Calu3 (cell line): Measurements from ENCODE around the gene MAPK1IP1L. TPM values are rescaled to one million over a fixed set of nuclear protein-coding genes. Genes with fewer than 3 reads are reported as not detected.

ENCODE experiments used
- BruUV-seq: library from RNA; stranded (reverse); fragments of 400-500 nt; replicated peaks from 2 replicates; lab custom pipeline; 2021; lab: Mats Ljungman, UMichigan
- CTCF ChIA-PET: fragments of 300-600 bp; sonication (Branson Sonifier 250); formaldehyde crosslinking; loops from one replicate; lab custom pipeline; 2022; ENCODE audit warnings: antibody characterized with exemption; lab: Charles Lee
- DNase-seq: peaks from one replicate; pipeline ENCODE4 v3.0.0; 2022
- H3K27ac Mint-ChIP-seq: one replicate; pipeline ENCODE4 v1.8.0; 2022; ENCODE audit warnings: mixed read lengths; ENCODE audit not compliant: unreplicated experiment
- H3K27me3 Mint-ChIP-seq: one replicate; pipeline ENCODE4 v1.8.0; 2022; ENCODE audit warnings: mixed read lengths; ENCODE audit not compliant: unreplicated experiment
- H3K36me3 Mint-ChIP-seq: one replicate; pipeline ENCODE4 v1.8.0; 2022; ENCODE audit warnings: mild to moderate bottlenecking, moderate library complexity, mixed read lengths; ENCODE audit not compliant: insufficient read depth, unreplicated experiment
- H3K4me1 Mint-ChIP-seq: one replicate; pipeline ENCODE4 v1.8.0; 2022; ENCODE audit warnings: mild to moderate bottlenecking, low read depth, mixed read lengths; ENCODE audit not compliant: unreplicated experiment
- H3K4me3 Mint-ChIP-seq: one replicate; pipeline ENCODE4 v1.8.0; 2022; ENCODE audit warnings: mild to moderate bottlenecking, low read depth, moderate library complexity, mixed read lengths; ENCODE audit not compliant: unreplicated experiment
- H3K9me3 Mint-ChIP-seq: one replicate; pipeline ENCODE4 v1.8.0; 2022; ENCODE audit warnings: low read depth, mixed read lengths; ENCODE audit not compliant: unreplicated experiment
- intact Hi-C: fragments of 100-400 bp; cut with micrococcal nuclease; formaldehyde crosslinking; loops from one replicate; pipeline ENCODE4 v1.10.0; 2022; ENCODE audit not compliant: unreplicated experiment
- total RNA-seq: library from RNA; stranded (reverse); gene quantifications from 2 replicates; pipeline ENCODE4 v1.2.3, GENCODE V29; 2022
- TF ChIP-seq, protein P1 (sequence below): fragments of 200-600 bp; IDR thresholded peaks from one replicate; pipeline ENCODE4 v1.8.0; 2022; ENCODE audit warnings: antibody characterized with exemption; ENCODE audit not compliant: unreplicated experiment

The MAPK1IP1L gene
- total RNA-seq, 1 experiment from 2014 or later = 108 TPM

DNA sequence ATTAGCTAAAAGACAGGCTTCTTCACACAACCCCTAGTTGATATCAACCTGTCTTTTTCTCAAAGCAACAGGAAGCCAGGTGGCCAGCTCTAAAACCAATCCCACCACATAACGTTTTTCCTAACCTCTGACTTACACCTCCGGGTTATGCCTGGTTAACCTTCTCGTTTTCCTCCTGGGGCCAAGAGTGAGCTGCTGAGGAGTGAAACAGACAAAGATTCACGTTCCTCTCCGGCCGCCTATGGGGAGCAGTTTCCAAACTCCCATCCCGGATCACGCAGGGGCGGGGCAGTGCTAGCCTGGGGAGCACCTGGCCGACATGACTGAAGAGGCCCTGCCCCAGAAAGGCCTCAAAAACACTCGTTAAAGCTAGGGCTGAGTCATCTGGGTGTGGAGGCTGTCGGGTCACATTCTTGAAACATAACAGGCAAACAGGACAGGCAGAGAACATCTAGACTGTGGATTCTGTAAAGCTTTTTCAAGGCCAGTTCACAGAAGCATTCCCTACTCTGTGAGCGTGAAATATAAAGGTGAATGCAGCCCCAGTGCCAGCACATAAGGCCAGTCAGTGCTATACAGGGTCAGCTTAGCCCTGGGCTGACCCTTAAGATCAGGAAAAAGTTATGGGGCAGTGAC is 51.7 kb downstream of the MAPK1IP1L start:
- TF ChIP-seq, protein P1, sequence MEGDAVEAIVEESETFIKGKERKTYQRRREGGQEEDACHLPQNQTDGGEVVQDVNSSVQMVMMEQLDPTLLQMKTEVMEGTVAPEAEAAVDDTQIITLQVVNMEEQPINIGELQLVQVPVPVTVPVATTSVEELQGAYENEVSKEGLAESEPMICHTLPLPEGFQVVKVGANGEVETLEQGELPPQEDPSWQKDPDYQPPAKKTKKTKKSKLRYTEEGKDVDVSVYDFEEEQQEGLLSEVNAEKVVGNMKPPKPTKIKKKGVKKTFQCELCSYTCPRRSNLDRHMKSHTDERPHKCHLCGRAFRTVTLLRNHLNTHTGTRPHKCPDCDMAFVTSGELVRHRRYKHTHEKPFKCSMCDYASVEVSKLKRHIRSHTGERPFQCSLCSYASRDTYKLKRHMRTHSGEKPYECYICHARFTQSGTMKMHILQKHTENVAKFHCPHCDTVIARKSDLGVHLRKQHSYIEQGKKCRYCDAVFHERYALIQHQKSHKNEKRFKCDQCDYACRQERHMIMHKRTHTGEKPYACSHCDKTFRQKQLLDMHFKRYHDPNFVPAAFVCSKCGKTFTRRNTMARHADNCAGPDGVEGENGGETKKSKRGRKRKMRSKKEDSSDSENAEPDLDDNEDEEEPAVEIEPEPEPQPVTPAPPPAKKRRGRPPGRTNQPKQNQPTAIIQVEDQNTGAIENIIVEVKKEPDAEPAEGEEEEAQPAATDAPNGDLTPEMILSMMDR = no peak
- Mint-ChIP-seq H3K4me3 (peak overlapping the region; percentile 89), H3K4me1 (peaks cover 54% of the 10 kb centered on the region), H3K27me3 (no peaks in the 10 kb centered on the region), H3K27ac (peak overlapping the region; percentile 100), H3K9me3 (no peaks in the 10 kb centered on the region), H3K36me3 (peaks cover 38% of the 10 kb centered on the region)
- peak; percentile 93 for DNase-seq
- CTCF ChIA-PET = interaction anchor here (0.8 to 2.6 kb wide), 14 partner anchors 11 to 77 kb away, joined by 3 to 22 read pairs (median 4); partner anchors contain the start of genes LGALS3 and MAPK1IP1L
- BruUV-seq = no TSS peak
- intact Hi-C loops = loop anchor here (1.0 to 2.0 kb wide), 2 partner anchors 24 to 26 kb away; no protein-coding TSS in a partner anchor

DNA sequence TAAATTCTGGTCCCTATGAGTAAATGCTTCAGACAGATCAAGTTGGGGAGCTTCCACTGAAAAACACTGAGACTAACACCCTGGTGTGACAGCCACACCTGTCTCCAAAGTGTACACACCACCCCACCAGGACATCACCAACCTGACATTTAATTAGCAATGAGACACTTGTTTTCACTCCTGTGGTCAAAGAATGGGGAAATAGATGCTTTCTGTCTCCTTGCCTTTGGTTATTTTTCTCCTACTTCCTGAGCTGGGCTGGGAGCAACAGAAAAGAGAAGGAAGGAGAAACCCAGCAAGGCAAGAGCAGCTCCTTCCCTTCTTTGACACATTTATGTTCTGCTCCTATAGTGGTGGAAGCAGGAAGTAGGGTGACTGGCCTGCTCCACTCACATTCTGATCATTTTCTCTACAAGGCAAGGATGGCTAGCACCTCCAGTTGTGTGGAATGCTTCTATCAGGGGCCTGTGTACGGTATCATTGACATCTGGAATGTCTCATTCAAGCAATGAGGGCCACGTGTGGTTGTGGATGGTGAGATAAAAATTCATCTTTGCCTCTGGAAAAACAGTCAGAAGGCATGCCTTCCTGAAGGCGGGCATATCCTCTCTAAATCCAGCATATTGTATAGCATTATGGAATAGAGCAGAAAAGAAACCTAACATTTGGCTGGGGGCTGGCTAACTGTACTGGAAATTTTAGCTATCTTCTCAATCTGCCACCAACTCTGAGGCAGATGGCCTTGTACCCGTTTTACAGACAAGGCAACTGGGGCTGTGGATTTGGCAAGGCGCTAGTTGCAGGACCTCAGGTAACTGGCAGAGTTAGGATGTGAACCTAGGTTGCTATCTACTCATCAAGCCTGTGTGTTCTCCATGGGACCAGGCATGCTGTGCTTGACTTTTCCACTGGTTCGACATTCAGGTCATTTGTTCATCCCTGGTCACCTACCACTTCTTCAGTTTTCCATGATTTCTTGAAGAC is 52.8 kb downstream of the MAPK1IP1L start:
- Mint-ChIP-seq H3K9me3 (no peaks in the 10 kb centered on the region), H3K27ac (peak overlapping the region; percentile 100), H3K27me3 (no peaks in the 10 kb centered on the region), H3K4me3 (peak overlapping the region; percentile 37), H3K36me3 (peaks cover 36% of the 10 kb centered on the region), H3K4me1 (peaks cover 49% of the 10 kb centered on the region)
- TF ChIP-seq, protein P1 = no peak
- intact Hi-C loops = loop anchor here (1.0 to 2.0 kb wide), 2 partner anchors 23 to 27 kb away; no protein-coding TSS in a partner anchor
- CTCF ChIA-PET = interaction anchor here (0.8 to 2.6 kb wide), 8 partner anchors 10 to 78 kb away, joined by 3 to 22 read pairs (median 4); partner anchors contain the start of genes LGALS3 and MAPK1IP1L
- no peak for DNase-seq
- no TSS peak for BruUV-seq

DNA sequence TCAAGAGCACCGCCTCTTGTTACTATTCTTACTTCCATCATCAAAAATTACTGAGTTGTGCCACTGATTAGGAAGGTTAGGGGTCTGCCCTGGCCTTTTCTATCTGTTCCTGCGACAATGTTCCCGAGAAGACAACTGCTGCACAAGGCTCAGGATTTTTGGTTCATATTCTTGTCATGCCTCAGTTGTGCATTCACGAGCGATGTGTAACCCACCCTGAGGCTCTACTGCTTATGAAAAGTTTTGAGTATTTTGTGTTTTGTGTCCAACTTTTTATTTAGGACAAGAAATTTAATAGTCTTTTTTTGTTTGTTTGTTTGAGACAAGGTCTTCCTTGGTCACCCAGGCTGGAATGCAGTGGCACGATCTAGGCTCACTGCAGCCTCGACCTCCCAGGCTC is 54.5 kb downstream of the MAPK1IP1L start:
- no TSS peak for BruUV-seq
- H3K9me3 Mint-ChIP-seq = no peaks in the 10 kb centered on the region
- H3K4me3 Mint-ChIP-seq = no peak overlapping the region
- CTCF ChIA-PET = no interaction called here
- no peak for DNase-seq
- TF ChIP-seq, protein P1 = no peak
- H3K4me1 Mint-ChIP-seq = peaks cover 42% of the 10 kb centered on the region
- H3K27me3 Mint-ChIP-seq = no peaks in the 10 kb centered on the region
- H3K27ac Mint-ChIP-seq = peak overlapping the region; percentile 84
- intact Hi-C loops = no loop called here
- H3K36me3 Mint-ChIP-seq = peaks cover 36% of the 10 kb centered on the region

DNA sequence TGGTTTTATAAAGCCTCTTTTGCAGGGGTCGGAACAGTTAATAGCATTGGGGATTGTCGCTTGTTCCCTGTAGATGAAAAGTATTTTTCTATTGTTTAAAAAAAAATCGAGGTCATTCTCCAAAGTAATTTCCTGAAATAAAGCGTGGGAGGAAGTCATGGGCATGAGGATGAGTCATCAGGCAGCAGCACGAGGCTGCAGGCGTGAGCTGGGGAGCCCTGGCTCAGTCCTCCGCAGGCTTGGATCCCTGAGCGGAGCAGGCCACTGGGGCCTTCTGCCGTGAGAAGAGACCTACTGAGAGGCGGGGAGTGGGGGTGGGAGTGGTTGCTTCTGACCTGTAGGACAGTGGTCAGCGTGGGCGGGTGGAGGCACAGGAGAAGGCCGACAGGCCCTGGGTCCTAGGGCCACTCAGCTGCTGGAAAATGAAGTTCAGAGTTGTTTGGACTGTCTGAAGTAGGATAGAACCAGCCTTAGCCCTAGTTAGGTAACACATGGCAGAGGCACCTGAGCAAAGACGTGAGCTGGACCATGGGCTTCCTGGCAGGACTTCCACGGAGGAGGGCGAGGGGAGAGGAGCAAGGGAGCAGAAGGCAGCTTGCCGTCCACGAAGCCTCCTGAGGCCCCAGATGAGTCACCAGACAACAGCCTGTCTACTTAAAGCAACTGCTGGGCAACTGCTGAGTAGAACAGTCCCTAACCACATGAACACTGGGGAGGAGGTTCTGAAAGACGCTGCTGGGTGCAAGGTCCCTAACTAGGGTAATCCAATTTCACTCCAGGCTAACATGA is 56.5 kb downstream of the MAPK1IP1L start:
- H3K27me3 Mint-ChIP-seq = no peaks in the 10 kb centered on the region
- intact Hi-C loops = no loop called here
- peaks cover 27% of the 10 kb centered on the region for H3K4me1 Mint-ChIP-seq
- CTCF ChIA-PET = interaction anchor here (0.8 to 1.7 kb wide), 4 partner anchors 15 to 40 kb away, joined by 4 to 7 read pairs (median 6); no protein-coding TSS in a partner anchor
- DNase-seq = peak; percentile 82
- H3K36me3 Mint-ChIP-seq = peaks cover 25% of the 10 kb centered on the region
- TSS peak; percentile 61 for BruUV-seq
- TF ChIP-seq, protein P1 = no peak
- H3K9me3 Mint-ChIP-seq = no peaks in the 10 kb centered on the region
- H3K4me3 Mint-ChIP-seq = peak overlapping the region; percentile 32
- H3K27ac Mint-ChIP-seq = peak overlapping the region; percentile 95
